Keratinocyte (primary cell): ENCODE measurements around the gene FOSB.
"Not testable (repeated sequence)": the region's sequence is repeated elsewhere in the genome, so short reads cannot be mapped to it uniquely, and the experiment has no call there.

Source experiments
- CTCF ChIP-seq, 3 experiments: IDR thresholded peaks in 1 of 3; conservative IDR thresholded peaks in 1 of 3; optimal IDR thresholded peaks in 1 of 3; 2 replicates in 2 of 3; 3 replicates in 1 of 3; pipeline versions ENCODE3 to v1.5.1; 2011; ENCODE audit warnings: low read length in 3 of 3, mild to moderate bottlenecking in 3 of 3, moderate library complexity in 2 of 3, control low read depth in 1 of 3, inconsistent platforms in 1 of 3; ENCODE audit not compliant: insufficient read depth in 2 of 3; ENCODE audit errors: extremely low read depth in 1 of 3
- EZH2 ChIP-seq: IDR thresholded peaks from one replicate; pipeline ENCODE4 v1.6.1; 2012; ENCODE audit warnings: inconsistent platforms, mild to moderate bottlenecking, low read length, moderate library complexity

GRCh38 chr19:45431008-45431407, 36.8 kb upstream of the FOSB start:
- TF ChIP-seq CTCF (optimal IDR thresholded peaks at IDR 0.05 in 1 of 3, IDR thresholded peaks at IDR 0.05 in 1 of 3, conservative IDR thresholded peaks at IDR 0.05 in 1 of 3; ENCODE audit: extremely low read depth in 1 of 3, insufficient read depth in 2 of 3, low read length in 3 of 3); EZH2: not testable (repeated sequence)
